ENCODE results near the gene ASCL3. TPM values are rescaled to one million over a fixed set of nuclear protein-coding genes. Genes with fewer than 3 reads are reported as not detected.
"Not testable (repeated sequence)": the region's sequence is repeated elsewhere in the genome, so short reads cannot be mapped to it uniquely, and the experiment has no call there.

The ASCL3 gene
- total and polyA plus RNA-seq, 10 of the 15 experiments (the other 5 are each of a cell fraction or from before 2014, with no cell fraction given) = not detected

DNA sequence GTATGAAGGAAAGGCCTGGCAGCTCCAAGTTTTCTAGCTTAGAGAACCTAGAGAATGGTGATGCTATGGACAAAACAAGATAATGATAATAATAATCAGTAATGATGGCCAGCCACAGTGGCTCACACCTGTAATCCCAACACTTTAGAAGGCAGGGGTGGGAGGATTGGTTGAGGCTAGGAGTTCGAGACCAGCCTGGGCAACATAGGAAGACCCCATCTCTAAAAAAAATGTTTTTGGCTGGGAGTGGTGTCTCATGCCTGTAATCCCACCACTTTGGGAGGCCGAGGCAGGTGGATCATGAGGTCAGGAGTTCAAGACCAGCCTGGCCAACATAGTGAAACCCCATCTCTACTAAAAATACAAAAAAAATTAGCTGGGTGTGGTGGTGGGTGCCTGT is 7.0 kb downstream of the ASCL3 start:
- H3K4me2 ChIP-seq (ENCODE audit: control insufficient read depth, insufficient read depth); in situ Hi-C loops (cut with MboI); H3K79me2 ChIP-seq (ENCODE audit: control insufficient read depth, insufficient read depth, low read length); H3K9ac ChIP-seq (ENCODE audit: control insufficient read depth, insufficient read depth, low read length); H3K4me3 ChIP-seq; DNase-seq (ENCODE audit: low read depth, low spot score); H3K27me3 ChIP-seq (replicated peaks in 1 of 2; ENCODE audit: control insufficient read depth in 2 of 2, insufficient read depth in 2 of 2, low read length in 1 of 2); H4K20me1 ChIP-seq (ENCODE audit: control insufficient read depth, insufficient read depth); H3K4me1 ChIP-seq (ENCODE audit: control insufficient read depth, insufficient read depth, low read length); H3K9me3 ChIP-seq (replicated peaks; ENCODE audit: control insufficient read depth, insufficient read depth, low read length); ATAC-seq; H2AFZ ChIP-seq (ENCODE audit: control insufficient read depth, low read depth, low read length); H3K27ac ChIP-seq (ENCODE audit: control insufficient read depth, insufficient read depth); RAD21 ChIA-PET (ENCODE audit: unreplicated experiment); BruUV-seq (replicated peaks); H3K36me3 ChIP-seq (ENCODE audit: control insufficient read depth in 2 of 2, insufficient read depth in 2 of 2, low read length in 1 of 2); intact Hi-C loops (cut with micrococcal nuclease; ENCODE audit: unreplicated experiment); FAIRE-seq: not testable (repeated sequence)
- SMC1A ChIA-PET (ENCODE audit: uncharacterized antibody, unreplicated experiment) = interaction anchor here (1.0 to 2.3 kb wide), 3 partner anchors 14 to 24 kb away, joined by 5 to 6 read pairs (median 6); no protein-coding TSS in a partner anchor
- CTCF ChIA-PET = interaction anchor here (4.8 kb wide), 1 partner anchor 24 kb away, joined by 30 read pairs; no protein-coding TSS in a partner anchor
- POLR2A ChIA-PET = interaction anchor here (0.9 kb wide), 1 partner anchor 24 kb away, joined by 3 read pairs; no protein-coding TSS in a partner anchor
- 50% methylated on average over 2 of the region's 2 CpGs for WGBS (ENCODE audit: insufficient coverage, insufficient replicate concordance, low lambda C conversion rate, missing lambda C conversion rate)

DNA sequence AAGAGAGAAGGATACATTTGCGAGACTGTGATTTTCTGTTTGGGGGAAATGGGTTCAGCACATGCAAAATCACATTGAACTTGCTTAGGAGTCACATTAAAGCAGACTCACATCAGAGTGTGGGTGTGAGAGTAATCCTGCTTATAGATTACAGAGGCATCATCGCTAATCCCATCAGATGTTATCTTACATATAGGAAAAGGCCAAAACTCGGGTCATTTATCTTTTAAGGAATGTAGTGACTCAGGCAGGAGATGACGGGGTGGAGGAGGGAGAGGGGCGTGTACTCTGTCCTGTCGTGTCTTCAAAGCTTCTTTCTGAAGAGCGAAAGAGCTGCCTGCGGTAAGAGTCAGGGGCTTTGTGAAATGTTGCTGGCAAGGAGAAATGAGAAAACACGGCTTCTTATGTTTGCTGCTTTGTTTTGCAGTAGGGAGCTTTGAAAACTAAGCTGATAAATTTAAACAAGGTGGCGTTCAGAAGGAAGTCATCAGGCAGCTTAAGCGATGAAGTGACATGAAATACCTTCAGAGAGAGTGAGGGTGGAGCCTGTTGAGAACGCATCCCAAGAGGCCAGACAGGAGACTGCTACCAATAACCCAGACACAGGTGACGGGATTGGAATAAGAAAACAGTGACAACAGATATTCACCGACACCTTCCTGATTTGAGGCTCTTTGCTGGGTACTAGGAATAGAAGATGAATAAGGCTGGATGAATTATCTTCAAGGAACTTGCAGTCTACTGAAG is 7.9 kb downstream of the ASCL3 start:
- intact Hi-C loops (cut with micrococcal nuclease; ENCODE audit: unreplicated experiment) = no loop called here
- Histone ChIP-seq H2AFZ (ENCODE audit: control insufficient read depth, low read depth, low read length) (no peak overlapping the region), H3K36me3 (ENCODE audit: control insufficient read depth in 2 of 2, insufficient read depth in 2 of 2, low read length in 1 of 2) (no peaks in the 10 kb centered on the region), H3K27ac (ENCODE audit: control insufficient read depth, insufficient read depth) (no peak overlapping the region), H3K79me2 (ENCODE audit: control insufficient read depth, insufficient read depth, low read length) (no peaks in the 10 kb centered on the region), H3K4me1 (ENCODE audit: control insufficient read depth, insufficient read depth, low read length) (no peaks in the 10 kb centered on the region), H3K4me2 (ENCODE audit: control insufficient read depth, insufficient read depth) (no peak overlapping the region), H3K9ac (ENCODE audit: control insufficient read depth, insufficient read depth, low read length) (no peak overlapping the region), H3K9me3 (replicated peaks; ENCODE audit: control insufficient read depth, insufficient read depth, low read length) (no peaks in the 10 kb centered on the region), H3K4me3 (no peak overlapping the region), H3K27me3 (replicated peaks in 1 of 2; ENCODE audit: control insufficient read depth in 2 of 2, insufficient read depth in 2 of 2, low read length in 1 of 2) (no peaks in the 10 kb centered on the region), H4K20me1 (ENCODE audit: control insufficient read depth, insufficient read depth) (no peaks in the 10 kb centered on the region)
- in situ Hi-C loops (cut with MboI) = no loop called here
- no TSS peak for BruUV-seq (replicated peaks)
- WGBS (ENCODE audit: insufficient coverage, insufficient replicate concordance, low lambda C conversion rate, missing lambda C conversion rate) = 72% methylated on average over 14 of the region's 14 CpGs
- ChIA-PET RAD21 (ENCODE audit: unreplicated experiment) (no interaction called here), SMC1A (ENCODE audit: uncharacterized antibody, unreplicated experiment) (interaction anchor here (0.9 to 2.1 kb wide), 2 partner anchors 11 to 25 kb away, joined by 3 to 6 read pairs; no protein-coding TSS in a partner anchor), CTCF (interaction anchor here (4.8 kb wide), 1 partner anchor 25 kb away, joined by 30 read pairs; no protein-coding TSS in a partner anchor), POLR2A (interaction anchor here (0.9 kb wide), 1 partner anchor 25 kb away, joined by 3 read pairs; no protein-coding TSS in a partner anchor)
- DNase-seq (ENCODE audit: low read depth, low spot score) (no peak), ATAC-seq (no peak), FAIRE-seq (no peak)
- TF ChIP-seq STAT3 (IDR thresholded peaks at IDR 0.05; ENCODE audit: low read depth, low read length) (no peak), BACH1 (IDR thresholded peaks at IDR 0.05; ENCODE audit: borderline replicate concordance) (no peak), TBL1XR1 (IDR thresholded peaks at IDR 0.05; ENCODE audit: low read depth, low read length) (no peak), IKZF1 (conservative IDR thresholded peaks at IDR 0.05) (no peak), RELB (IDR thresholded peaks at IDR 0.05; ENCODE audit: low read depth) (no peak), MYB (IDR thresholded peaks at IDR 0.05; ENCODE audit: borderline replicate concordance, low read depth, low read length) (no peak), NFXL1 (IDR thresholded peaks at IDR 0.05; ENCODE audit: borderline replicate concordance) (no peak), NRF1 (conservative IDR thresholded peaks at IDR 0.05; ENCODE audit: low read depth, low read length) (no peak), RELA (IDR thresholded peaks at IDR 0.05; ENCODE audit: borderline replicate concordance, partially characterized antibody) (no peak), HCFC1 (IDR thresholded peaks at IDR 0.05; ENCODE audit: low read length) (no peak), SP1 (IDR thresholded peaks at IDR 0.05; ENCODE audit: low read depth, low read length) (no peak), HDAC2 (IDR thresholded peaks at IDR 0.05) (no peak), CEBPB (IDR thresholded peaks at IDR 0.05; ENCODE audit: borderline replicate concordance in 1 of 2, low read depth in 2 of 2, low read length in 2 of 2) (no peak), ZNF207 (IDR thresholded peaks at IDR 0.05; ENCODE audit: borderline replicate concordance) (no peak), PAX8 (IDR thresholded peaks at IDR 0.05) (no peak), POLR2AphosphoS2 (IDR thresholded peaks at IDR 0.05; ENCODE audit: low read depth, low read length) (no peak)
